ENCODE measurements around the gene NSUN5. TPM values are rescaled to one million over a fixed set of nuclear protein-coding genes. Genes with fewer than 3 reads are reported as not detected.
"Not testable (repeated sequence)": the region's sequence is repeated elsewhere in the genome, so short reads cannot be mapped to it uniquely, and the experiment has no call there.

Gene NSUN5
- total and polyA plus RNA-seq, 8 donors = 14.5 to 26.0 (median 17.5) TPM

DNA sequence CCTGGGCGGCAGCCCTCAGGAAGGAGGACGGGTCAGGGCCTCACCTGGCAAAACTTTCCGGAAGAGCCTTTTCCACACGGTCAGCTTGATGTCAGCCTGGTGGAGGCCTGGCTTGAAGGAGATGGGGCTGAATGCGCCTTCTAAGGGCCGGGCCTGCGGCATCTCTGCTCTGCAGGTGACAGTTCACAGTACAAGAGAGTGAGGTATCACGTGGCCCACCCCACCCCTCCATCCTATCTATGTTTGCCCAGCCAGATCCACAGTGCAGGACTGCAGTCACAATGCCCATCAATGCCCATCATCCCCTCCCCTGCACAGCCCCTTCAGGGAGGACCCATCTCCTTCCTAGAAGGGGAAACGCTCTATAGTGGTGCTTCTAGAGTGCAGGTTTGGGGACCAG, 7.9 kb upstream of the NSUN5 start:
- H3K4me3 ChIP-seq = no peak overlapping the region
- H3K9me3 ChIP-seq = no peaks in the 10 kb centered on the region
- H3K27me3 ChIP-seq = no peaks in the 10 kb centered on the region
- H3K36me3 ChIP-seq = no peaks in the 10 kb centered on the region
- no peak for DNase-seq
- intact Hi-C loops (cut with DNase I) = no loop called here
- no peaks in the 10 kb centered on the region for H3K4me1 ChIP-seq
- TF ChIP-seq, protein P1, sequence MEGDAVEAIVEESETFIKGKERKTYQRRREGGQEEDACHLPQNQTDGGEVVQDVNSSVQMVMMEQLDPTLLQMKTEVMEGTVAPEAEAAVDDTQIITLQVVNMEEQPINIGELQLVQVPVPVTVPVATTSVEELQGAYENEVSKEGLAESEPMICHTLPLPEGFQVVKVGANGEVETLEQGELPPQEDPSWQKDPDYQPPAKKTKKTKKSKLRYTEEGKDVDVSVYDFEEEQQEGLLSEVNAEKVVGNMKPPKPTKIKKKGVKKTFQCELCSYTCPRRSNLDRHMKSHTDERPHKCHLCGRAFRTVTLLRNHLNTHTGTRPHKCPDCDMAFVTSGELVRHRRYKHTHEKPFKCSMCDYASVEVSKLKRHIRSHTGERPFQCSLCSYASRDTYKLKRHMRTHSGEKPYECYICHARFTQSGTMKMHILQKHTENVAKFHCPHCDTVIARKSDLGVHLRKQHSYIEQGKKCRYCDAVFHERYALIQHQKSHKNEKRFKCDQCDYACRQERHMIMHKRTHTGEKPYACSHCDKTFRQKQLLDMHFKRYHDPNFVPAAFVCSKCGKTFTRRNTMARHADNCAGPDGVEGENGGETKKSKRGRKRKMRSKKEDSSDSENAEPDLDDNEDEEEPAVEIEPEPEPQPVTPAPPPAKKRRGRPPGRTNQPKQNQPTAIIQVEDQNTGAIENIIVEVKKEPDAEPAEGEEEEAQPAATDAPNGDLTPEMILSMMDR (IDR thresholded peaks at IDR 0.05) = no peak
- no peak overlapping the region for H3K27ac ChIP-seq
- no peak for ATAC-seq

DNA sequence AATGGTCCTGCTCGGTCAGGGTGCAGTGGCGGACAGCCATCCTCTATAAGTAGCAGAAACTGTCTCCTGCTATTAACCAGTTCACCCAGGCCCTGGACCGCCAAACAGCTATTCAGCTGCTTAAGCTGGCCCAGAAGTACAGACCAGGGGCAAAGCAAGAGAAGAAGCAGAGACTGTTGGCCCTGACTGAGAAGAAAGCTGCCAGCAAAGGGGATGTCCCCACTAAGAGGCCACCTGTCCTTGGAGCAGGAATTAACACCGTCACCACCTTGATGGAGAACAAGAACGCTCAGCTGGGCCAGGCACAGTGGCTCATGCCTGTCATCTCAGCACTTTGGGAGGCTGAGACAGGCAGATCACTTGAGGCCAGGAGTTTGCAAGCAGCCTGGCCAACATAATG, 5.6 kb upstream of the NSUN5 start:
- intact Hi-C loops (cut with DNase I) = no loop called here
- H3K36me3 ChIP-seq = no peaks in the 10 kb centered on the region
- H3K9me3 ChIP-seq = no peaks in the 10 kb centered on the region
- no peak overlapping the region for H3K4me3 ChIP-seq
- no peak for ATAC-seq
- no peak overlapping the region for H3K27ac ChIP-seq
- no peak for DNase-seq
- H3K4me1 ChIP-seq = peaks cover 0 to 3% of the 10 kb centered on the region in 2 donors
- no peaks in the 10 kb centered on the region for H3K27me3 ChIP-seq
- TF ChIP-seq, protein P1 (IDR thresholded peaks at IDR 0.05) = no peak

DNA sequence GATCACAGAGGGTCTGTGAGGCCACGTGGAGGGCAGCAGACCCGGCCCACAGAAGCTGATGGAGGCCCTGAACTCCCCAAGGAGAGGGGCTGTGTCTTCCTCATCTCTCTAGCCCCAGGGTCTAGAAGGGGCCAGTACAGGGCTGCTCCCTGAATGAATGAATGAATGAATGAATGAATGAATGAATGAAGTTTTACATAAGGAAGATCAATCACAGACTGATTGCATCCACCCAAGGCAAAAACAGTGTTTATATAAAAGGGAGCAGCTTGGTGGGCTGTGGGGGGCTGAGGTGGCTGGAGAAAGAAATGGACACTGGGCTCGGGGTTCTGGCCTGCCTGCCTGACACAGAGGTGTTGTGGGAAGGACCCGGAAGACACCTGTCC, 4.9 kb upstream of the NSUN5 start:
- DNase-seq = no peak
- no peak overlapping the region for H3K27ac ChIP-seq
- H3K27me3 ChIP-seq = no peaks in the 10 kb centered on the region
- ATAC-seq = no peak
- H3K36me3 ChIP-seq = no peaks in the 10 kb centered on the region
- H3K4me1 ChIP-seq = peaks cover 0 to 9% of the 10 kb centered on the region in 2 donors
- H3K4me3 ChIP-seq = no peak overlapping the region
- TF ChIP-seq, protein P1 (IDR thresholded peaks at IDR 0.05) = no peak
- H3K9me3 ChIP-seq = no peaks in the 10 kb centered on the region
- intact Hi-C loops (cut with DNase I) = no loop called here

GRCh38 chr7:73312831-73313520, 4.3 kb upstream of the NSUN5 start:
- Histone ChIP-seq H3K27ac (no peak overlapping the region), H3K27me3 (no peaks in the 10 kb centered on the region), H3K9me3 (no peaks in the 10 kb centered on the region), H3K4me3 (no peak overlapping the region), H3K36me3 (no peaks in the 10 kb centered on the region), H3K4me1 (peaks cover 0 to 12% of the 10 kb centered on the region in 2 donors)
- TF ChIP-seq, protein P1 (IDR thresholded peaks at IDR 0.05) = no peak
- no peak for ATAC-seq
- intact Hi-C loops (cut with DNase I) = no loop called here
- no peak for DNase-seq

GRCh38 chr7:73311421-73311820, 2.8 kb upstream of the NSUN5 start:
- intact Hi-C loops (cut with DNase I); ATAC-seq; H3K36me3 ChIP-seq; H3K4me3 ChIP-seq; H3K27me3 ChIP-seq; H3K9me3 ChIP-seq; H3K27ac ChIP-seq; DNase-seq: not testable (repeated sequence)
- H3K4me1 ChIP-seq = peaks cover 0 to 26% of the 10 kb centered on the region in 2 donors
